ENCODE data around the gene TBX18. TPM values are rescaled to one million over a fixed set of nuclear protein-coding genes. Genes with fewer than 3 reads are reported as not detected.

The TBX18 gene
- total RNA-seq, 1 donor, result 64.1 TPM

DNA sequence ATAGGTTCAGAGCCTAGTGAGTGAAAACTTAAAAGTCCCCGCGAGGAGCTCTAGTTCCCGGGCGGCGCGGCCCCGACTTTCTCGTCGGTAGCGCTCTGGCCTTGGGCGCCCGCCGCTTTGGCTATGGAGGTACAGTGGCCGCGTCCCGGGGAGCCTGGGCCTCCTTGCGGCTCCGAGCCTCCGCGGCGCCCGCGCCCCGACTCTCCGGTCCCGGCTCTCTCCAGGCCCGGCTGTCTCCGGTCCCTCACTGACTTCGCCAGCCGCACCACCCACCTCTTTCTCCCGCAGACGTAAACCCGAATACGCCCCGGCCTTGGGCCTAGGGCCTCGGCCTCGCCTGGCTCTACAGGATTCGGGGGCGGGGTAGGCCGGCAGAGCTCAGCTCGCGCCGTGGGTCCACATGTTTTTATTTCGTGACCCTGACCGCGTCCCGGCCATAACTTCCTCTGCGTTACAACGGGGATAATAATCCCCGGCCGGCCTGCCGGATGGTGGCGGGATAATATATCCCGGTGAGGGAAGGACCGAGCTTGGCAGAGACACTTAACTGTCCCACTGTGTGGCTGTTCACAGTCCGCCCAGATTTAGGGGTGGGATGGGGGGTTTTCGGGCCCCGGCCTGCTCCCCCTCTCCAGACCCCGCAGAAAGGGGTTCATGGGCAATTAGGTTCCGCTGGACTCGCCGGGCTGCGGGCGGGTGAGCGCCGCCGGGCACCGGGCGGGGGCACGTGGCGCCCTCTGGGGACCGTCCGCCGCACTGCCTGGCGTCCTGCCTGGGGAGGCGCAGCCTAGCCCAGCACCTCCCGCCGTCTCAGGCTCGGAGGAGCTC lies 10.0 kb upstream of the TBX18 start:
- Histone ChIP-seq H3K36me3 (ENCODE audit: insufficient read depth, low read length) (no peaks in the 10 kb centered on the region), H3K27ac (ENCODE audit: low read depth, low read length) (peak overlapping the region; percentile 68), H3K4me2 (ENCODE audit: insufficient read depth, low read length) (peak overlapping the region; percentile 91), H3K79me2 (ENCODE audit: insufficient read depth, low read length) (no peaks in the 10 kb centered on the region), H3K9me3 (ENCODE audit: low read depth, low read length) (no peaks in the 10 kb centered on the region), H4K20me1 (ENCODE audit: insufficient read depth, low read length) (no peaks in the 10 kb centered on the region), H3K27me3 (ENCODE audit: insufficient read depth, low read length) (peaks cover 27% of the 10 kb centered on the region), H3K4me3 (ENCODE audit: insufficient read depth, low read length) (peak overlapping the region; percentile 80), H2AFZ (ENCODE audit: low read length) (peak overlapping the region; percentile 97), H3K4me1 (ENCODE audit: insufficient read depth, low read length) (peaks cover 13% of the 10 kb centered on the region)
- TF ChIP-seq CTCF (IDR thresholded peaks at IDR 0.05; ENCODE audit: extremely low read depth, low read depth, low read length), result peak; percentile 58
- DNase-seq (ENCODE audit: insufficient read length, low spot score, missing footprints), result peak; percentile 93

- no peak for TF ChIP-seq CTCF (IDR thresholded peaks at IDR 0.05; ENCODE audit: extremely low read depth, low read depth, low read length)
- Histone ChIP-seq H3K4me3 (ENCODE audit: insufficient read depth, low read length) (peak overlapping the region; percentile 80), H3K27me3 (ENCODE audit: insufficient read depth, low read length) (peaks cover 30% of the 10 kb centered on the region), H3K4me1 (ENCODE audit: insufficient read depth, low read length) (peaks cover 13% of the 10 kb centered on the region), H3K9me3 (ENCODE audit: low read depth, low read length) (no peaks in the 10 kb centered on the region), H3K79me2 (ENCODE audit: insufficient read depth, low read length) (no peaks in the 10 kb centered on the region), H4K20me1 (ENCODE audit: insufficient read depth, low read length) (no peaks in the 10 kb centered on the region), H2AFZ (ENCODE audit: low read length) (peak overlapping the region; percentile 97), H3K4me2 (ENCODE audit: insufficient read depth, low read length) (peak overlapping the region; percentile 91), H3K27ac (ENCODE audit: low read depth, low read length) (peak overlapping the region; percentile 68), H3K36me3 (ENCODE audit: insufficient read depth, low read length) (no peaks in the 10 kb centered on the region)
- peak; percentile 87 for DNase-seq (ENCODE audit: insufficient read length, low spot score, missing footprints)
Observed at GRCh38 chr6:84773431-84774156, 9.2 kb upstream of the TBX18 start.

- Histone ChIP-seq H3K27me3 (ENCODE audit: insufficient read depth, low read length) (peaks cover 35% of the 10 kb centered on the region), H3K79me2 (ENCODE audit: insufficient read depth, low read length) (no peaks in the 10 kb centered on the region), H3K9me3 (ENCODE audit: low read depth, low read length) (no peaks in the 10 kb centered on the region), H2AFZ (ENCODE audit: low read length) (peak overlapping the region; percentile 97), H3K4me1 (ENCODE audit: insufficient read depth, low read length) (peaks cover 8% of the 10 kb centered on the region), H3K4me3 (ENCODE audit: insufficient read depth, low read length) (peak overlapping the region; percentile 80), H3K4me2 (ENCODE audit: insufficient read depth, low read length) (peak overlapping the region; percentile 91), H3K27ac (ENCODE audit: low read depth, low read length) (no peak overlapping the region), H4K20me1 (ENCODE audit: insufficient read depth, low read length) (no peaks in the 10 kb centered on the region), H3K36me3 (ENCODE audit: insufficient read depth, low read length) (no peaks in the 10 kb centered on the region)
- no peak for DNase-seq (ENCODE audit: insufficient read length, low spot score, missing footprints)
- no peak for TF ChIP-seq CTCF (IDR thresholded peaks at IDR 0.05; ENCODE audit: extremely low read depth, low read depth, low read length)
Observed at GRCh38 chr6:84773133-84773430, 8.7 kb upstream of the TBX18 start.

Data from osteoblast (primary cell).